Left ventricle myocardium superior (tissue), 1 donor: ENCODE results near the gene NEMP1. TPM values are rescaled to one million over a fixed set of nuclear protein-coding genes. Genes with fewer than 3 reads are reported as not detected.
"Not testable (repeated sequence)": the region's sequence is repeated elsewhere in the genome, so short reads cannot be mapped to it uniquely, and the experiment has no call there.

Source experiments
- ATAC-seq: fragments of 200-7000 bp; cut with Tn5 transposase; one replicate; pipeline ENCODE4 v1.9.1; 2020; ENCODE audit warnings: mild to moderate bottlenecking, moderate library complexity
- DNase-seq: peaks from one replicate; pipeline ENCODE4 v3.0.0-alpha.2; 2020
- intact Hi-C: fragments of 100-400 bp; cut with micrococcal nuclease; formaldehyde crosslinking; loops from one replicate; pipeline ENCODE4 v1.11.0; 2022
- total RNA-seq: library from RNA; stranded (reverse); fragmentation: NEBNext Ultra II Directional; extraction: Animal tissue kit (Norgen Biotek cat#: 25700); gene quantifications from one replicate; pipeline ENCODE4 v1.2.1, GENCODE V29; 2021
- donor health status: DM: no; HTN: yes; CAD: no; lungs with severe emphysema.

NEMP1 gene
- total RNA-seq, 1 donor from 2014 or later: 3.7 TPM

DNA sequence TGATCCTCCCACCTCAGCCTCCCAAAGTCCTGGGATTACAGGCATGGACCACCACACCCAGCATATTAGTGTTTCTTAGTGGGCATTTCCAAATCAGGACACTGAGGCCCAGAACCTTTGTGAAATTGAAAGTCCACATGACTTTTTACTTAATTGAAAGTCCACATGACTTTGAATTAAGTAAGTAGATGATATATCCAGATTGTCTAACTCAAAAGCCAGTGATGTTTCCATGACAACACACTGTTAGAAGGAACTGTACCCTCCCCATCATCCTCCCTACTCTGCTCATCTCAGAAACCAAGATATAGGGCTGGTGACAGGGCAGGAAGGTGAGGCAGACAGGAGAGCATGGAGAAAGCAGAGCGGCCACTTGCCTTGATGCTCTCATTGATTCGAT, 35.9 kb downstream of the NEMP1 start:
- intact Hi-C loops: no loop called here
- DNase-seq (no peak), ATAC-seq (no peak)

DNA sequence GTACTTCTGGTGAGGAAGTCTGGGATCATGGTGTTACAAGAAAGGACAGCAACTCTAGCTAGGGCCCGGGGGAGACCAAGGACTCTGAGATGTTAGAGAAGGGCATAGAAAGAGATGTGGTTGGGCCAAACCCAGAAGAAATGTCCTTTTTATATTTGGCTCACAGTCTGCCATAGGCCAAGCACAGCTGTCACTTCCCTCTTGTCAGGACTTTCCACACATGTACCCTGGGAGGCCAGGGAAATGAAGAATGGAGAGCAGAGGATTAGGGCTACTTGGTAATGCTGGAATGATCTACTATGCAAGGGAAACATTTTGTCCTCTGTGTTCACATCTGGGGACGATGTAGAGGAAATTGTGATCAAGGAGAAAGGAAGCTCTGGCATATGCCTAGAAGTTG, 37.8 kb downstream of the NEMP1 start:
- DNase-seq (no peak), ATAC-seq (no peak)
- intact Hi-C loops: no loop called here

DNA sequence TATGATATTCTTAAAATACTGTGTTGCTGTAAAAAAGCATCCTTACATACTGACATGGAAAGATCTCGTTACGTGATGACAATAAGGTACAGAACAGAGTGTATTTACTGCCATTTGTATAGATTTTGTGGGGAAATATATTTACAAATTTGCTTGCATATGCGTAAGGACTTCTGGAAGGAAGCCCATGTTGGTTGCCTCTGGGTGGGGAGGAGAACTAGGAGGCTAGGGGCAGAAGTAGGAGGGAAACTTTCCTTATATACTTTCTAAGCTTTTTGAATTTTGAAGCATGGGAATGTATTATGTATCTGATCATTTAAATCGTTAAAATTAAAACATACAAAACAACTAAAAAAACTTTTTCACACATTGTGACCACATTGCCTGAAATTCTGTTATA, 38.4 kb downstream of the NEMP1 start:
- intact Hi-C loops: no loop called here
- DNase-seq (no peak), ATAC-seq (no peak)

DNA sequence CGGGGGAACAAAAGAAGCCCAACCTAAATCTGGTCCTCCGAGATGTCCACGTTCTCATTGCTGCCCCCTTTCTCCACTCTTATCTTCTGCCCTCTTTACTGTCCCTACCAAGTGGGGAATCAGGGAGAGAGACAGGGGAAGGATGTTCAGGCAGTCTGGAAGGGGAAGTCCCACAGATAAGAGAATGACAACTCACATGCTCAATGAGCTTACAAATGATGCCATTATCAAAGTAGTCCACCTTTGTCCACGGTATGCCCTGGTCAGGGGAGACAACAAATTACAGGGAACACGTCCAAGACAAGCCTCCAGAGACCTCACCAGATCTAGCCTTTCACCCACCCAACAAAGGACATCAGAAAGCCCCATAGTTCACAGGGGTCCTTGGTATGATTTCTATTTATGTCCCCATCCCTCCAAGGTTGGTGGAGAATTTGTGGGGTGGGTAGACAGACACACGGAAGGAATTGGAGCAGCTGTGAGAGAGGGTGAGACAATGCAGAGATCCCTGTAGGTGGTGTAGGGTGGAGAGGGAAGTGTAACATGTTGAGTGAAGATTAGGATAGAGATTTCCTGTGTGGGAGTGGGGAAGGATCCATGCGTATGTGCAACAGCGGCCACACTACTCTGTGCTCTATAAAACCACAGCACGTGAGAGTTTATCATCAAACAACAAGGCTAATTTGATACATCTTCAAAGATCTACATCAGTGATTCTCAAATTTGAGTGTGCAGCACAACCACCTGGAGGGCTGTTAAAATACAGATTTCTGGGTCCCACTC, 39.4 kb downstream of the NEMP1 start:
- intact Hi-C loops: no loop called here
- ATAC-seq: no peak
- no peak for DNase-seq

DNA sequence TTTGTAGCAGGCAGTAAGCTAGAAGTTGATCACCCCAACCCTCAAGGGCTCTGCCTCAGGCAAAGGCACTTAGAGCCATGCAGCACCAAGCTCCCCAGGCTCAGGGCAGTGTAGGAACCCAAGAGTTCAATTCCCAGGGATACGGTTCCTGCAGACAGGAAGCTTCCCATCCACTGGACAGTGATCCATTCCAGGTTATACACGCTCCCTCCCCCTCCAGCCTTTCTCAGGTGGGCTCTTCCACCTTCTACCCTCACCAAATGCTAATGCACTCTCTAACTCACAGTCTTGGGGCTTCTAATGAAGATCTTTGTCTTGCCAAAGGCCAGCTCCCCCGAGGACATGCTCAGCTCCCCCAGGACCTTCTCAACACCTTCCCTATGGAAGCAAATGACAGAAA, 41.3 kb downstream of the NEMP1 start:
- intact Hi-C loops: no loop called here
- ATAC-seq (no peak), DNase-seq (no peak)

DNA sequence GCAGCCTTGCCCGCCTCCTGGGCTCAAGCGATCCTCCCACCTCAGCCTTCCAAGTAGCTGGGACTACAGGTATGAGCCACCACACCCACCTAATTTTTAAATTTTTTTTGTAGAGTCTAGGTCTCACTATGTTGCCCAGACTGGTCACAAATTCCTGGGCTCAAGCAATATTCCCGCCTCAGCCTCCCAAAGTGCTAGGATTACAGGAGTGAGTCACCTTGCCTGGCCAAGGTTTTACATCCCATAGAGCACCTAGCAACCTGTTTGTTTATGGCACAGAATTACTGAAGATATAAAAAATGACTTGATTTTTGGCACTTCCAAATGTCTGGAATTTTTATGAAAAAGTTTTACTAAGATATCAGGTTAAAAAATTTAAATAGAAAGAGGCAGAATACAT, 45.2 kb downstream of the NEMP1 start:
- ATAC-seq: no peak
- intact Hi-C loops: no loop called here
- no peak for DNase-seq

DNA sequence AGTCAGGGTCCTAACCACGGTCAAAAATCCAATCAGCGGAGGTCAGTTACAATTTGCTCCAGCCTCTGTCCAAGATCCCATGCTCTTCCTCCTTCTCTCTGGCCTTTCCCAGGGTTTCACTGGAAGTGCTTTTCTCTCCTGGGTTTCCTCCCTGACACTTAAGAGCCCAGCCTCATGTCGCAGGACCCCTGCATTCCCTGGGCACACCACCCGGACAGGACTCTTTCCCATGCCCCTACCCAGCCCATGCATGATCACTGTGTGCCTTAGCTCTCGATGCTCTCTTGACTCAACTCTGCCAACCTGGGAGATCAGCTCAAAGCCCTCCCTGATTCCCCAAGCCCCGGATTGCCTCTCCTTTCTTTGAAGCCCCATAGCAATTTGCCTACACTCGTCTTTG, 46.8 kb downstream of the NEMP1 start:
- ATAC-seq: no peak
- no peak for DNase-seq
- intact Hi-C loops: no loop called here

DNA sequence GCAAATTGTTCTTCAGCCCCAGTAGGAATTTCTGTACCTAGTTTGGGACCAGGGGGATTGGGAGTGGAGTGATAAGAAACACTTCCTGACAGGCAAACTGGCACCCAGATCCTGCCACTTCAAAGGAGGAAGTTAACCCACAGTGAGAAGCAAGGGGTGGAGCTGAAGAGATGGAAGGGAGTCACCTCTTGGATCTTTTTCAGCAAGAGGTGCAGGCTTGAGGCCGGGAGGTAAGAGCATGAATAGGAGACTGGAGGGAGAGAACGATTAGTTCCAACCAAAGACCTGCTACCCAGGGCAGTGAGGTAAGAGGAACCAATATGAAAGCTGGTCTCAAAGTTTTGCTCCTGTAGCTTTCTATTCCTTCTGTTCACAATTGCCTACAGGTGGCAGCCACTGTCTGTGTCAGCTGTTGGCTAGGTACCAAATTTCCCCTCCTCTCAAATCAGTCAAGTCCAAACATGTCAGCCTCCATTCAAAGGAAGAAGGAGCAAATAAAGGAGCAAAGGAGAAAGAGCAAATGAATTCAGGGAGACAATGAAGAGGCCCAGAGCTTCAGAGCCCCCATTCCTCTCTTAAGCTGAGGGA, 47.4 kb downstream of the NEMP1 start:
- ATAC-seq: no peak
- intact Hi-C loops: no loop called here

DNA sequence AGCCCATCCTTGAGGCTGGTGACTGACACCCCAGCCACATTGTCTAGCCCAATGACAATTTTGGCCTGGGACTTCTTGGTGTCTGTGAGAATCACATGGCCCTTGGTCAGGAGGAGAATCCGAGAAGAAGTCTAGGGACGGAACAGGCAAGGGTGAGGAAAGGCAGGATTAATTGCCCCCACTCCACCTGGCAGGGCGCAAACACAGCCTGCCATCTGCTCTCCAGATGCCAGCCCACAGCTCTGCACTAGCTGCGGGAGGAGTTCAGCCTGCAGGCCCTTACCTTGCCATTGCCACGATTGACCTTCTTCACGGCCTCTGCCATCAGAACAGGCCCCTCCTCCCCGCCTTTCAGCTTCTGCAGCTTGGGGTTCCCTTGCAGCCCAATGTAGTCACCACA, 49.1 kb downstream of the NEMP1 start:
- ATAC-seq (no peak), DNase-seq (no peak)
- intact Hi-C loops: no loop called here

More for the DNA sequence above, 47.4 kb downstream of the NEMP1 start:
- DNase-seq: no peak

DNA sequence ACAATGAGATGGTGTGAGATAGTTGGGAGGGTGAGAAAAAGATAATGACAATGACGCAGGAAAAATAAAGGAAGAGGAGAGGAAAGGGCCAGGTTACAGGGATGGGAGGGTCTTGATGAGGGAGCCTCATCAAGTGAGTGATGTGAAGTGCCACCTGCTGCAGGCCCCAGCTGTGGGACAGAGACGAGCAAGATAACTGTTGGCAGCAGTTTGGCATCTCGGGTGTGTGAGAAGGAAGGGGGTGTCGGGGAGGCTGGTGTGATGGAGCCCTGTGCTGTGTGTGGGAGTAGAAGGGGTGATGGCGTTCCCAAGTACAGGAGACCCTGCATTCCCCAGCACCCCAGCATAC, 50.8 kb downstream of the NEMP1 start:
- intact Hi-C loops: no loop called here
- DNase-seq (no peak), ATAC-seq (no peak)

DNA sequence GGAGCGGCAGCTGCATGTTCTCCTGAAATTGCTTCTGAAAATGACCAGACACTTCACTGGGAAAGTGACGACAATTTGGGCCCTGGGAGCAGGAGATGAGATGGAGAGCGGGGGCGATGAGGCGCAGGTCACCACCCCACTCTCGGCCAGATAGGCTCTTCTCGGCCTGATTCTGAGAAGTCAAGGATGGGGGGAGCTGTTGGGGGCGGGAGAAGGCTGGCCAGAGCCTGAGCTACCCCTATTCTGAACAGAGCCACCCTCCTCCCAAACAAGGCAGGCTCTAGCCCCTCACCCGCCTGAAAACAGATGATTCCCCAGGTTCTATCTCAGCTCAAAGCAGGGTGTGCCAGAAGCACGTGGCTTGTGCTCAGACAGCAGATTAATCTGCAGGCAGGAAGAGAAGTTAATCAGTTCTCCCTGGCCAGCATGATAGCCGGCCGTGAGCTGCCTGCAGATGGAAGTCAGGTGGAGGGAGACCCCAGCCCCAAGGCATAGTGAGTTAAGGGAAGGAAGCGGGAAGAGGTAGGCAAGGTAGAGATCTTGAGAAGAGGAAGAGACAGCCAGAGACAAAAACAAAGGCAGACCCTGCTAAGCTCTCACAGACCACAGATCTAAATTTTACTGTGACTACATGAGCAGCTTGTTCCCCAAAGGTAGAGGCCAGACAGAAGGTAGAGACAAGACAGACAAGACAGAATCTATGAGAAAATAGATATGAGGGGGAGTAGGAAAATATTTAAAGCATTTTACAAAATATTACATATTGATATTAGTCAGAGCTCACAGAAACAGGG, 51.4 kb downstream of the NEMP1 start:
- ATAC-seq: no peak
- DNase-seq: no peak
- intact Hi-C loops: no loop called here

DNA sequence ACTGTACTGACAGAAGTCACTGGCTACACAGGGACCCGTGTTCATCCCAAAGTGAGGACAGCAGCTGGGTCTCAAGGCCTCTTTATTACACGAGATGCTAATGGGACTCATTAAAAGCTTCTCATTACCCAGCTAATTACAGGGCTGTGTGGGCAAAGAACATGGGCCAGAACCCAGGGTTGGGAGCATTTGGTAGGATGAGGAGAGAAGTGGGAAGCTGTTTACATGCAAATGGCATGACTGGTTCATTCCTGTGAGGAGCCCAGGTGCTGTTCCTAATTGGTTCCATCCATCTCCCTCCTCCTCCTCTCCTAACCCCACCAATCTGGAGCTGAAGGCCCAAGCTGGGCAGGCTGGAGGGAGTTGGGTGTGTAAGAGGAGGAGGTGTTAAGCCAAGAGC, 53.4 kb downstream of the NEMP1 start:
- no peak for DNase-seq
- ATAC-seq: no peak
- intact Hi-C loops: no loop called here

DNA sequence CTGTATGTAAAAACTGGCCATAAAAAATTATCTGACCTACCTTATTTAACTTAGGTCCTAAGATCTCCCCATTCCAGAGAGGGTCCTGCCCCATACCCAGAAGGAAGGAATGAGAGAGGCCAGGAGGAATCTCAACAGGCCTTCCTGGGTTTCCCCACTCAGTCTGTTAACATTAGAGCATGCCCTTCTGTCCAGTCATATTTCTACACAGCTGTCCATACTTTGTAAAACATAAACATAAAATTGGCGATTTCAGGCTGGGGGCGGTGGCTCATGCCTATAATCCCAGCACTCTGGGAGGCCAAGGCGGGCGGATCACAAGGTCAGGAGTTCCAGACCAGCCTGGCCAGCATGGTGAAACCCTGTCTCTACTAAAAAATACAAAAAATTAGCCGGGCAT, 56.3 kb downstream of the NEMP1 start:
- DNase-seq, ATAC-seq, intact Hi-C loops: not testable (repeated sequence)

DNA sequence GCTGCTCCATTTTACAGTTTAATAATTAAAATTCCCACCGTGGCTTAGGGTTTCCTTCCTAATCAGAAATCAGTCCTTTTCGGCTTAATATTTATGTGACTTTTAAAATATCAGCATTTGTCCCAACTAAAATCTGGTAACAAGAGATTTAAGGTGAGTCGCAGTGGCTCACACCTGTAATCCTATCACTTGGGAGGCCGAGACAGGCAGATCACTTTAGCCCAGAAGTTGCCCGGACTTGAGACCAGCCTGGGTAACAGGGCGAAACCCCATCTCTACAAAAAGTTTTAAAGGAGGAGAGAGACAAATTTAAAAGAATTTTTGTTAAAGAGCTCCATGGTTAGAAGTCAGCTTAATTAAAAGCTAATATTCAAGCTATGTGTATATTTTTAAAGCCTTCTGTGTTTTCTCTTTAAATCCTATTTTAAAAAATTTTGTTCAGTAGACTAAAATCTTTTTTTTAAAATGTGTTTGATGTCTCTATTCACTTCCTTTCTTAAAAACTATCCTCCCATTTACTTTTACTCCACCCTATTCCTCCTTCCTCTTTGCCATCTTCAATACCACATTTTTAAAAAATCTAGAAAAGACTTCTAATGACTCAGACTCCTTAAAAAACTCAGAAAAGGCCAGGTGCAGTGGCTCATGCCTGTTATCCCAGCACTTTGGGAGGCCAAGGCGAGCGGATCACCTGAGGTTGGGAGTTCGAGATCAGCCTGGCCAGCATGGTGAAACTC, 58.4 kb downstream of the NEMP1 start:
- no peak for DNase-seq
- ATAC-seq: no peak
- intact Hi-C loops: no loop called here

DNA sequence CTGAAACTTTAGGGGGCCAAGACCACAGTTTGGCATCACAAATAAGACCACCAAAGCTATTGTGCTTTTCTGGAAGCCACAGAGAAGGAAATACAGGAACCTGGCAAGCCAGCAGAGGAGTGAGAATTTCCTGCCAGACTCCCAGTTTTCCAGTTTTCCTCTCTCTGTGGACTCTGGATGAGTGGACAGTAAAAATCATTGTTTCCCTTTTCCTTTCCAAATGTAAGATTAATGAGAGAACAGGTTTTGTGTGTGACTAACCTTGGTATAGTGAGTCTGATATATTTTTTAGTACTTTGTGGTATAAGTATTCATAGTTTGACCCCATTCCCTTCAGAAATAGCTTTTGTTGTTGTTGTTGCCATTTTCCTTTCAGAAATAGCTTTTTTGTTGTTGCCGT, 59.7 kb downstream of the NEMP1 start:
- intact Hi-C loops: no loop called here
- no peak for ATAC-seq
- DNase-seq: no peak

DNA sequence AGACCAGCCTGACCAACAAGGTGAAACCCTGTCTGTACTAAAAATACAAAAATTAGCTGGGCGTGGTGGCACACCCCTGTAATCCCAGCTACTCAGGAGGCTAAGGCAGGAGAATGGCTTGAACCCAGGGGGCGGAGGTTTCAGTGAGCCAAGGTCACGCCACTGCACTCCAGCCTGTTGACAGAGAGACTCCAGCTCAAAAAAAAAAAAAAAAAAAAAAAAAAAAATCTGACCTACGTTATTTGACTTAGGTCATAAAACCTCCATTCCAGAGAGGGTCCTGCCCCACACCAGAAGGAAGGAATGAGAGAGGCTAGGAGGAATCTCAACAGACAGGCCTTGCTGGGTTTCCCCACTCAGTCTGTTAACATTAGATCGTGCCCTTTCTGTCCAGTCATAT, 60.2 kb downstream of the NEMP1 start:
- intact Hi-C loops, ATAC-seq, DNase-seq: not testable (repeated sequence)

DNA sequence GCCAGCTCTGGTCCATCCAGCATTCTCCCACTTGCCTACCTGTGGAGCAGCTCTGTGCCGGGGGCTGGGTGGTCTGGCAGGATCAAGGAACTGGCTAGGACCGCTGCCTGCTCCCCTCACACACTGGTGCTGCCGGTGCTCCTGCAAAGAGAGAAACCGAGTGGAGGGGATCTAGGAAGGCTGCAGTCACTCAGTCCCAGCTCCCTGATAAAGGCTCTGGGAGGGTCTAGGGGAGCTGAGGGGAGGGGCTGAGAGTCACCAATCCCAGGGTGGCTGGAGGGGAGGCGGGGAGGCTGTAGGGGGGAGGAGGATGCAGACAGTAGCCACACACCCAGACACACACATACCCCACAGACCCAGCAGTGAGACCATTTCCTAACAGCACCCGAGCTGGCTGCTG, 62.2 kb downstream of the NEMP1 start, which contains the start of gene TAC3:
TSS of gene TAC3 (minus strand) at position 182 of the 400 bp plus-strand sequence. CDS start 732 bp downstream, outside the sequence.
- no peak for ATAC-seq
- intact Hi-C loops: no loop called here
- DNase-seq: no peak

DNA sequence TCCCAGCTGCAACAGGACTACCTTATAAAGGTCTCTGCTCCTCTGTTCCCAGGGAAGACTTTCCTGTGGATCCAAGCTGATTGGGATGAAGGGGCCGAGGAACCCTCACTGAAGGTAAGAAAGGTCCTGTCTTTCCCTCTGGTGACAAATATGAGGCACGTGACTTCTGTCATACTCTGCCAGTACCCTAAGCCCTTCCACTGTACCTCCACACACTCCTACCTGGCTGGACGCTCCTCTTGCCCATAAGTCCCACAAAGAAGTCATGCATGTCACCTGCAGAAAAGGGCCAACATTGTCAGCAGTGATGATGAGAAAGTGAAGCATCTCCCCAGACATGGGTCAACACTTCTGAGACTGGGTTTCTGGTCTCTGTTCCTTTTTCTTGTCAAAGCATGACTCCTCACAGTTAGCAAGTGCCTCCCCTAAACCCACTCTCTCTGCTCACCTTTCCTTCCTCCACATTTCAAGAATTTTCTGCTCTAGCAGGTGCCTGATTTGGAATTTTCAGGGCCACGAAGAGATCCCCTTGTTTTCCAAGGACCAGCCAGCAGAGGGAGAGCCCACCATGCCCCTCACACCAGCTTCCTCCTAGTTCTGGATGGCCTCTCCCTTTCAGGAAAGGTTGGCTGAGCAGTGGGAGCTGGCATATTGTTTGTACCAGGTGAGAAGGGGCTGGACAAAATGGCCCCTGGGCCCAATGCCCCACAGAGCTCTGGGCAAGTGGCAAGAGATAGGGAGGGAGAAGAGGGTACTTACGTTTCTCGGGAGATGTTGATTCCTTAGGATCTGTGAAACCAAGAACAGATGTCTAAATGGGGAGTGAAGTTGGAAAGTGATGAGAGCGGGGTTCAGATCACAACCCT, 65.8 kb downstream of the NEMP1 start:
- ATAC-seq: no peak
- no peak for DNase-seq
- intact Hi-C loops: no loop called here
